Measurements from ENCODE around the gene SLC48A1.

The SLC48A1 gene

DNA sequence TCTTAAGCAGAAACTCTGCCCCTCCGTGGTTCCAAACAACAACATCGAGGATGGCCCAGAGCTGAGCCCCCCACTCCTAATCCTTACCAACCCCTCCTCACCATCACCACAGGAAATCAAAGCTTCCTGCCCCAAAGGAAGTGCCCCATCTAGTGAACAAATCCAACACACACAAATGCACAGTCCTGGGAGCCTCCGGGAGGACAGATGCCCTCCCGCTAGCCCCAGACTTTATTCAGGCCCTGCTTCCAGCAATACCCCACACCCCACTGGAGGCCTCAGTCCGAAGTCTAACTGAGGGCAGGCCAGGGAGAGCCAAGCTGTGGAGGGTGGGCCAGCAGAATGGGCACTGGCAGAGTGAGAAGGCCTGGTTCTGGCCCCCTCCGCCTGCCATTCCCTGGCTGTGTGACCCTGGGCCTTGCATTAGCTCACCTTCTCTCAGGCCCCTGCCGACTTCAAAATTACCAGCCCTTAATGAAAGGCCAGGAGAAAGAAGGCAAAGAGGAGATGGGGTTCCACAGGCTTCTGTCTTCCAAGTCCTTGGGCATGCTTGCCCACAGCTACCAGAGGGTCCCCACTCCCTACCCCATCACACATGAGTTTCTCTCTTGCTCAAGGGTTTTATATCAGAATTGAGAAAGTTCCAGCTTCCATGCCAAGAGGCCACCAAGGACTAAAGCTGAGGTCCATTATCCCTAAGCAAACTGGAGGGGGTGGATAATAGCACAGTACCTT, 44.4 kb downstream of the SLC48A1 start:
- H3K9me3 ChIP-seq (ENCODE audit: low read length), result no peaks in the 10 kb centered on the region
- peak overlapping the region; percentile 96 for H3K4me3 ChIP-seq (ENCODE audit: low read depth, low read length, poor library complexity, severe bottlenecking)
- no peaks in the 10 kb centered on the region for H3F3A ChIP-seq (ENCODE audit: insufficient read depth, low read length)
- peak overlapping the region; percentile 70 for H3K4me2 ChIP-seq (ENCODE audit: low read length)
- TF ChIP-seq, protein P1, sequence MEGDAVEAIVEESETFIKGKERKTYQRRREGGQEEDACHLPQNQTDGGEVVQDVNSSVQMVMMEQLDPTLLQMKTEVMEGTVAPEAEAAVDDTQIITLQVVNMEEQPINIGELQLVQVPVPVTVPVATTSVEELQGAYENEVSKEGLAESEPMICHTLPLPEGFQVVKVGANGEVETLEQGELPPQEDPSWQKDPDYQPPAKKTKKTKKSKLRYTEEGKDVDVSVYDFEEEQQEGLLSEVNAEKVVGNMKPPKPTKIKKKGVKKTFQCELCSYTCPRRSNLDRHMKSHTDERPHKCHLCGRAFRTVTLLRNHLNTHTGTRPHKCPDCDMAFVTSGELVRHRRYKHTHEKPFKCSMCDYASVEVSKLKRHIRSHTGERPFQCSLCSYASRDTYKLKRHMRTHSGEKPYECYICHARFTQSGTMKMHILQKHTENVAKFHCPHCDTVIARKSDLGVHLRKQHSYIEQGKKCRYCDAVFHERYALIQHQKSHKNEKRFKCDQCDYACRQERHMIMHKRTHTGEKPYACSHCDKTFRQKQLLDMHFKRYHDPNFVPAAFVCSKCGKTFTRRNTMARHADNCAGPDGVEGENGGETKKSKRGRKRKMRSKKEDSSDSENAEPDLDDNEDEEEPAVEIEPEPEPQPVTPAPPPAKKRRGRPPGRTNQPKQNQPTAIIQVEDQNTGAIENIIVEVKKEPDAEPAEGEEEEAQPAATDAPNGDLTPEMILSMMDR (IDR thresholded peaks at IDR 0.05; ENCODE audit: low read length), result peak; percentile 40; the same call in 1 of the 2 replicates
- no peak for TF ChIP-seq EZH2 (IDR thresholded peaks at IDR 0.05; ENCODE audit: borderline replicate concordance, low read length)
- H4K20me1 ChIP-seq (ENCODE audit: insufficient read depth, low read length), result no peaks in the 10 kb centered on the region
- H3K27ac ChIP-seq (ENCODE audit: low read depth, low read length, poor library complexity, severe bottlenecking), result peak overlapping the region; percentile 98
- peaks cover 34% of the 10 kb centered on the region for H3K79me2 ChIP-seq (ENCODE audit: insufficient read depth, low read length)
- H3K36me3 ChIP-seq (ENCODE audit: insufficient read depth, low read length), result peaks cover 10% of the 10 kb centered on the region; the same call in 1 of the 2 replicates
- no peaks in the 10 kb centered on the region for H3K9me2 ChIP-seq (ENCODE audit: low read depth, low read length)
- H2AFZ ChIP-seq (ENCODE audit: low read length), result no peak overlapping the region
- H3K9ac ChIP-seq (ENCODE audit: low read length), result peak overlapping the region; percentile 87
- peaks cover 86% of the 10 kb centered on the region for H3K4me1 ChIP-seq (ENCODE audit: insufficient read depth, low read length, severe bottlenecking)
- H3K27me3 ChIP-seq (ENCODE audit: insufficient read depth, low read length), result no peaks in the 10 kb centered on the region

DNA sequence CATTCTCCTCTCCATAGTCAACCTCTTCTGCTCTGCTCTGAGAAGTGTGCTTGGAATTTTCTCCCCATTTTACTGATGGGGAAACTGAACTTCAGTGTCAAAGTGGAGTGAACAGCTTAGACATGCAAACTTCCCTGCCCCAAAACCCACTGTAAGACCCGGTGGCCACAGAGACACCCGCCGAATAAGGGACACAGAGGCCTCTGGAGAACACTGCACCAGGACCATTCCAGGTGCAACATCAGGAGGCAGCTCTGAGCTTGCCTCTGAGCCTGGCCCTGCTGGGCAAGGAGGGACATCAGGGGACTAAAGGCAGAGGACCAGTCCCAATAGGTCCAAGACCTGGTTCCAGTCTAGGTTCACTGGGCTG, 45.0 kb downstream of the SLC48A1 start:
- peak overlapping the region; percentile 87 for H3K9ac ChIP-seq (ENCODE audit: low read length)
- H3K79me2 ChIP-seq (ENCODE audit: insufficient read depth, low read length), result peaks cover 33% of the 10 kb centered on the region
- no peak overlapping the region for H2AFZ ChIP-seq (ENCODE audit: low read length)
- no peaks in the 10 kb centered on the region for H3K27me3 ChIP-seq (ENCODE audit: insufficient read depth, low read length)
- H3K4me1 ChIP-seq (ENCODE audit: insufficient read depth, low read length, severe bottlenecking), result peaks cover 87% of the 10 kb centered on the region
- TF ChIP-seq, protein P1 (IDR thresholded peaks at IDR 0.05; ENCODE audit: low read length), result no peak; the same call in 1 of the 2 replicates
- TF ChIP-seq EZH2 (IDR thresholded peaks at IDR 0.05; ENCODE audit: borderline replicate concordance, low read length), result no peak
- peak overlapping the region; percentile 98 for H3K27ac ChIP-seq (ENCODE audit: low read depth, low read length, poor library complexity, severe bottlenecking)
- H3K4me2 ChIP-seq (ENCODE audit: low read length), result peak overlapping the region; percentile 70
- peaks cover 10% of the 10 kb centered on the region; the same call in 1 of the 2 replicates for H3K36me3 ChIP-seq (ENCODE audit: insufficient read depth, low read length)
- no peaks in the 10 kb centered on the region for H3K9me2 ChIP-seq (ENCODE audit: low read depth, low read length)
- peak overlapping the region; percentile 96 for H3K4me3 ChIP-seq (ENCODE audit: low read depth, low read length, poor library complexity, severe bottlenecking)
- H4K20me1 ChIP-seq (ENCODE audit: insufficient read depth, low read length), result no peaks in the 10 kb centered on the region
- H3K9me3 ChIP-seq (ENCODE audit: low read length), result no peaks in the 10 kb centered on the region
- no peaks in the 10 kb centered on the region for H3F3A ChIP-seq (ENCODE audit: insufficient read depth, low read length)

DNA sequence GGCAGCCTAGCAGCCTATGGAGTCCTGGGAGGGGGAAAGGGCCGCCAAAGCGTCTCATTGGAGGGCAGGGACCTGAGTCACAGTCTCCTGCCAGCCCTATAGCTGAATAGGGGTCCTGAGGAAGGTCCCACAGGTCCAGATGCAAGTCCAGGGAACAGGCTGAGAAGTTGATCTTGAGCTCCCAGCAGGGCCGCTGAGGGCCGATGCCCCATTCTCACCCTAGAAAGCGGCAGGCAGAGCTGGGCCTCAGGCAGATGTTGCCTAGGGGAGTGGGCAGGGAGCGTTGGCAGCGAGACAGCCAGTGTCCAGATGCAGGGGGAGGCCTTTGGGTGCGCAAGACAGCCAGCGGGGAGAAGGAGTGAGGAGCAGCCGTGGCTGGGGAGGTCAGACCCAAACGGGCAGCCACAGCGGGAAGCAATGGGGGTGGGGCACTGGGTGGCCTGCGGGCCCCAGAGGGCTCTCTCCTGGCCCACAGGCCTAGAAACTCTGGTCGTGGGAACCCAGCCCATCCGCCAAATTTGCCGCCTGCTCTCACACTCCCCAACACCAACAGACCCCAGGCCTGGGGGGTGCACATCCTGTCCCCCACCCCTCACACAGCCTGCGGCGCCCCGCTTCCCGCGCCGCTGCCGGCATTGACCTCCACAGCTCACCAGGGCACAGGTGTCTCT, 45.6 kb downstream of the SLC48A1 start:
- peak overlapping the region; percentile 96 for H3K4me3 ChIP-seq (ENCODE audit: low read depth, low read length, poor library complexity, severe bottlenecking)
- no peaks in the 10 kb centered on the region for H3K9me3 ChIP-seq (ENCODE audit: low read length)
- H3K36me3 ChIP-seq (ENCODE audit: insufficient read depth, low read length), result peaks cover 10% of the 10 kb centered on the region; the same call in 1 of the 2 replicates
- TF ChIP-seq, protein P1 (IDR thresholded peaks at IDR 0.05; ENCODE audit: low read length), result no peak
- TF ChIP-seq EZH2 (IDR thresholded peaks at IDR 0.05; ENCODE audit: borderline replicate concordance, low read length), result no peak
- H3K9me2 ChIP-seq (ENCODE audit: low read depth, low read length), result no peaks in the 10 kb centered on the region
- H3K27ac ChIP-seq (ENCODE audit: low read depth, low read length, poor library complexity, severe bottlenecking), result peak overlapping the region; percentile 98
- no peaks in the 10 kb centered on the region for H4K20me1 ChIP-seq (ENCODE audit: insufficient read depth, low read length)
- H3K9ac ChIP-seq (ENCODE audit: low read length), result peak overlapping the region; percentile 87
- H3K27me3 ChIP-seq (ENCODE audit: insufficient read depth, low read length), result no peaks in the 10 kb centered on the region
- H3K79me2 ChIP-seq (ENCODE audit: insufficient read depth, low read length), result peaks cover 33% of the 10 kb centered on the region
- no peak overlapping the region for H2AFZ ChIP-seq (ENCODE audit: low read length)
- no peaks in the 10 kb centered on the region for H3F3A ChIP-seq (ENCODE audit: insufficient read depth, low read length)
- H3K4me2 ChIP-seq (ENCODE audit: low read length), result peak overlapping the region; percentile 70
- H3K4me1 ChIP-seq (ENCODE audit: insufficient read depth, low read length, severe bottlenecking), result peaks cover 86% of the 10 kb centered on the region

All from OCI-LY1 (cell line).